ENCODE measurements around the gene SLC27A3. TPM values are rescaled to one million over a fixed set of nuclear protein-coding genes. Genes with fewer than 3 reads are reported as not detected.
"Not testable (repeated sequence)": the region's sequence is repeated elsewhere in the genome, so short reads cannot be mapped to it uniquely, and the experiment has no call there.

SLC27A3 gene
- total and polyA plus RNA-seq, 2 donors from 2014 or later: 36.9 to 54.0 TPM

GRCh38 chr1:153780551-153780950 lies 5.3 kb downstream of the SLC27A3 start:
- TF ChIP-seq, protein P1, sequence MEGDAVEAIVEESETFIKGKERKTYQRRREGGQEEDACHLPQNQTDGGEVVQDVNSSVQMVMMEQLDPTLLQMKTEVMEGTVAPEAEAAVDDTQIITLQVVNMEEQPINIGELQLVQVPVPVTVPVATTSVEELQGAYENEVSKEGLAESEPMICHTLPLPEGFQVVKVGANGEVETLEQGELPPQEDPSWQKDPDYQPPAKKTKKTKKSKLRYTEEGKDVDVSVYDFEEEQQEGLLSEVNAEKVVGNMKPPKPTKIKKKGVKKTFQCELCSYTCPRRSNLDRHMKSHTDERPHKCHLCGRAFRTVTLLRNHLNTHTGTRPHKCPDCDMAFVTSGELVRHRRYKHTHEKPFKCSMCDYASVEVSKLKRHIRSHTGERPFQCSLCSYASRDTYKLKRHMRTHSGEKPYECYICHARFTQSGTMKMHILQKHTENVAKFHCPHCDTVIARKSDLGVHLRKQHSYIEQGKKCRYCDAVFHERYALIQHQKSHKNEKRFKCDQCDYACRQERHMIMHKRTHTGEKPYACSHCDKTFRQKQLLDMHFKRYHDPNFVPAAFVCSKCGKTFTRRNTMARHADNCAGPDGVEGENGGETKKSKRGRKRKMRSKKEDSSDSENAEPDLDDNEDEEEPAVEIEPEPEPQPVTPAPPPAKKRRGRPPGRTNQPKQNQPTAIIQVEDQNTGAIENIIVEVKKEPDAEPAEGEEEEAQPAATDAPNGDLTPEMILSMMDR (IDR thresholded peaks at IDR 0.05; ENCODE audit: borderline replicate concordance, extremely low read depth, insufficient read depth): no peak
- H3K9me3 ChIP-seq (ENCODE audit: control insufficient read depth in 2 of 3, insufficient read depth in 1 of 3, low read length in 3 of 3): no peaks in the 10 kb centered on the region
- FAIRE-seq (no peak), DNase-seq (no peak)
- H3K27ac ChIP-seq (ENCODE audit: low read depth in 2 of 2, low read length in 2 of 2): peak overlapping the region in 1 of 2 donors; percentile 7
- H3K27me3 ChIP-seq (ENCODE audit: control insufficient read depth, insufficient read depth, low read length): no peaks in the 10 kb centered on the region
- no peak overlapping the region for H3K9ac ChIP-seq (ENCODE audit: low read length in 3 of 3)
- H3K36me3 ChIP-seq (ENCODE audit: control insufficient read depth in 2 of 3, insufficient read depth in 3 of 3, low read length in 3 of 3): no peaks in the 10 kb centered on the region
- H3K4me3 ChIP-seq (ENCODE audit: low read length in 3 of 3): no peak overlapping the region
- peaks cover 0 to 37% (median 21%) of the 10 kb centered on the region in 3 donors for H3K4me1 ChIP-seq (ENCODE audit: control insufficient read depth in 2 of 3, insufficient read depth in 2 of 3, low read depth in 1 of 3, low read length in 3 of 3)
- intact Hi-C loops (cut with DNase I): no loop called here

DNA sequence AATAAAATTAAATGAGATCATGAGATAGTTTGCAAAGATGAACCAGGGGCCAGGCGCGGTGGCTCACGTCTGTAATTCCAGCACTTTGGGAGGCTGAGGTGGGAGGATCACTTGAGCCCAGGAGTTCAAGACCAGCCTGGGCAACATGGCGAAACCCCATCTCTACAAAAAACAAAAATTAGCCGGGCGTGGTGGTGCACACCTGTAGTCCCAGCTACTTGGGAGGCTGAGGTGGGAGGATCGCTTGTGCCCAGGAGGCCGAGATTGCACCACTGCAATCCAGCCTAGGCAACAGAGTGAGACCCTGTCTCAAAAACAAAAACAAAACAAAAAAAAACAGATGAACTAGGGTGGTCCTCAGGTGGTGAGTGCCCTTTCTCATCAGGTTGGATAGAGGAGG lies 7.4 kb downstream of the SLC27A3 start:
- FAIRE-seq; DNase-seq; intact Hi-C loops (cut with DNase I); H3K9me3 ChIP-seq (ENCODE audit: control insufficient read depth in 2 of 3, insufficient read depth in 1 of 3, low read length in 3 of 3); H3K27me3 ChIP-seq (ENCODE audit: control insufficient read depth, insufficient read depth, low read length); H3K36me3 ChIP-seq (ENCODE audit: control insufficient read depth in 2 of 3, insufficient read depth in 3 of 3, low read length in 3 of 3): not testable (repeated sequence)
- Histone ChIP-seq H3K4me1 (ENCODE audit: control insufficient read depth in 2 of 3, insufficient read depth in 2 of 3, low read depth in 1 of 3, low read length in 3 of 3) (peaks cover 0 to 23% (median 8%) of the 10 kb centered on the region in 3 donors), H3K27ac (ENCODE audit: low read depth in 2 of 2, low read length in 2 of 2) (peak overlapping the region in 1 of 2 donors; percentile 93), H3K4me3 (ENCODE audit: low read length in 3 of 3) (peak overlapping the region; percentile 64 to 76 (median 74)), H3K9ac (ENCODE audit: low read length in 3 of 3) (peak overlapping the region; percentile 72 to 91 (median 80))

- peaks cover 0 to 20% (median 4%) of the 10 kb centered on the region in 3 donors for H3K4me1 ChIP-seq (ENCODE audit: control insufficient read depth in 2 of 3, insufficient read depth in 2 of 3, low read depth in 1 of 3, low read length in 3 of 3)
- peak; percentile 92 to 97 (median 96) for DNase-seq
- H3K9ac ChIP-seq (ENCODE audit: low read length in 3 of 3): peak overlapping the region; percentile 72 to 91 (median 80)
- TF ChIP-seq, protein P1 (IDR thresholded peaks at IDR 0.05; ENCODE audit: borderline replicate concordance, extremely low read depth, insufficient read depth): peak; percentile 5
- FAIRE-seq: no peak
- no peaks in the 10 kb centered on the region for H3K9me3 ChIP-seq (ENCODE audit: control insufficient read depth in 2 of 3, insufficient read depth in 1 of 3, low read length in 3 of 3)
- intact Hi-C loops (cut with DNase I): no loop called here
- H3K27me3 ChIP-seq (ENCODE audit: control insufficient read depth, insufficient read depth, low read length): no peaks in the 10 kb centered on the region
- H3K4me3 ChIP-seq (ENCODE audit: low read length in 3 of 3): peak overlapping the region; percentile 64 to 76 (median 74)
- no peaks in the 10 kb centered on the region for H3K36me3 ChIP-seq (ENCODE audit: control insufficient read depth in 2 of 3, insufficient read depth in 3 of 3, low read length in 3 of 3)
- peak overlapping the region; percentile 93 to 98 for H3K27ac ChIP-seq (ENCODE audit: low read depth in 2 of 2, low read length in 2 of 2)
Measured at GRCh38 chr1:153783233-153784190, 8.3 kb downstream of the SLC27A3 start.

Data from kidney (tissue), 14 donors.